ENCODE results near the gene CYS1. TPM values are rescaled to one million over a fixed set of nuclear protein-coding genes. Genes with fewer than 3 reads are reported as not detected.
A peak's percentile ranks its signal among the peaks of the same experiment; 100 is the strongest.

The CYS1 gene
- total and polyA plus RNA-seq, 2 of the 13 experiments (the other 11 are each of a cell fraction or from before 2014, with no cell fraction given), result 0.04 TPM; not detected in 1

DNA sequence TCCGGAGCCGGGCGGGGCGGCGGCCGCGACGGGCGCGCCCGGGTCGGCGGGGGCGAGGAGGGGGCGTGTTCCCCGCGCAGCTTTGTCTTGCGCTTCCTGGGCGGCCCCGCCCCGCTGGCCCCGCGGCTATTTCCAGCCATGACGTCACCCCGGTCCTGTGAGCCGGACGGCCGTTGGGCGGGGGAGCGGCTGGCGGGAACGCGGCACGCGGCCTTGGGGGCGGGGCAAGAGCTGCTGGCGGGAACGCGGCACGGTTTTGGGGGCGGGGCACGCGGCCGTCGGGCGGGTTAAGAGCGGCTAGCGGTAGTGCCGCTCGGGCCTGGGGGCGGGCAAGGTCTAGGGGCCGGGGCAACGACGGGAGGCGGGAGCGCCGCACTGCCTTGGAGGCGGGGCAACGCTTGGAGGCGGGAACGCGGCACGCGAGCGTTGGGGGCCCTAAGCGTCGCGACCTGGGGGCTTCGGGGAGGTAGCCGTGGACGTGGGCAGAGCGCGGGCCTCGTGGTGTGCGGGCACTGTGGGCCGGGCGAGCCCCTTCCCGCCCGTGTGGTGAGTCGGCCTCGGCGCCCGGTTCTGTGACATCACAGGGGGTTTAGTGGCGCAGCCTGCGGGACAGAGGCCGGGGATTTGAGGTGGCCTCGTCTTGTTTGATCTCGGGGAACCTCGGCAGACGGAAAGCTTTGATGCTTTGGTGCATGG lies 36.2 kb downstream of the CYS1 start (continued):
- no peak for TF ChIP-seq GABPA (IDR thresholded peaks at IDR 0.05; ENCODE audit: low read depth, low read length)
- no peak for TF ChIP-seq GABPA (CRISPR knock-in tag; IDR thresholded peaks at IDR 0.05; ENCODE audit: low read depth)
- no peak for TF ChIP-seq MAF1 (CRISPR knock-in tag; IDR thresholded peaks at IDR 0.05; ENCODE audit: borderline replicate concordance)
- TF ChIP-seq, protein P1, sequence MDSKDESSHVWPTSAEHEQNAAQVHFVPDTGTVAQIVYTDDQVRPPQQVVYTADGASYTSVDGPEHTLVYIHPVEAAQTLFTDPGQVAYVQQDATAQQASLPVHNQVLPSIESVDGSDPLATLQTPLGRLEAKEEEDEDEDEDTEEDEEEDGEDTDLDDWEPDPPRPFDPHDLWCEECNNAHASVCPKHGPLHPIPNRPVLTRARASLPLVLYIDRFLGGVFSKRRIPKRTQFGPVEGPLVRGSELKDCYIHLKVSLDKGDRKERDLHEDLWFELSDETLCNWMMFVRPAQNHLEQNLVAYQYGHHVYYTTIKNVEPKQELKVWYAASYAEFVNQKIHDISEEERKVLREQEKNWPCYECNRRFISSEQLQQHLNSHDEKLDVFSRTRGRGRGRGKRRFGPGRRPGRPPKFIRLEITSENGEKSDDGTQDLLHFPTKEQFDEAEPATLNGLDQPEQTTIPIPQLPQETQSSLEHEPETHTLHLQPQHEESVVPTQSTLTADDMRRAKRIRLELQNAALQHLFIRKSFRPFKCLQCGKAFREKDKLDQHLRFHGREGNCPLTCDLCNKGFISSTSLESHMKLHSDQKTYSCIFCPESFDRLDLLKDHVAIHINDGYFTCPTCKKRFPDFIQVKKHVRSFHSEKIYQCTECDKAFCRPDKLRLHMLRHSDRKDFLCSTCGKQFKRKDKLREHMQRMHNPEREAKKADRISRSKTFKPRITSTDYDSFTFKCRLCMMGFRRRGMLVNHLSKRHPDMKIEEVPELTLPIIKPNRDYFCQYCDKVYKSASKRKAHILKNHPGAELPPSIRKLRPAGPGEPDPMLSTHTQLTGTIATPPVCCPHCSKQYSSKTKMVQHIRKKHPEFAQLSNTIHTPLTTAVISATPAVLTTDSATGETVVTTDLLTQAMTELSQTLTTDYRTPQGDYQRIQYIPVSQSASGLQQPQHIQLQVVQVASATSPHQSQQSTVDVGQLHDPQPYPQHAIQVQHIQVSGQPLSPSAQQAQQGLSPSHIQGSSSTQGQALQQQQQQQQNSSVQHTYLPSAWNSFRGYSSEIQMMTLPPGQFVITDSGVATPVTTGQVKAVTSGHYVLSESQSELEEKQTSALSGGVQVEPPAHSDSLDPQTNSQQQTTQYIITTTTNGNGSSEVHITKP (CRISPR knock-in tag; IDR thresholded peaks at IDR 0.05; ENCODE audit: low read depth), result no peak
- no peak for TF ChIP-seq ZFP1 (CRISPR knock-in tag; IDR thresholded peaks at IDR 0.05)
- TF ChIP-seq ZMYM3 (CRISPR knock-in tag; IDR thresholded peaks at IDR 0.05), result no peak
- TF ChIP-seq, protein P2, sequence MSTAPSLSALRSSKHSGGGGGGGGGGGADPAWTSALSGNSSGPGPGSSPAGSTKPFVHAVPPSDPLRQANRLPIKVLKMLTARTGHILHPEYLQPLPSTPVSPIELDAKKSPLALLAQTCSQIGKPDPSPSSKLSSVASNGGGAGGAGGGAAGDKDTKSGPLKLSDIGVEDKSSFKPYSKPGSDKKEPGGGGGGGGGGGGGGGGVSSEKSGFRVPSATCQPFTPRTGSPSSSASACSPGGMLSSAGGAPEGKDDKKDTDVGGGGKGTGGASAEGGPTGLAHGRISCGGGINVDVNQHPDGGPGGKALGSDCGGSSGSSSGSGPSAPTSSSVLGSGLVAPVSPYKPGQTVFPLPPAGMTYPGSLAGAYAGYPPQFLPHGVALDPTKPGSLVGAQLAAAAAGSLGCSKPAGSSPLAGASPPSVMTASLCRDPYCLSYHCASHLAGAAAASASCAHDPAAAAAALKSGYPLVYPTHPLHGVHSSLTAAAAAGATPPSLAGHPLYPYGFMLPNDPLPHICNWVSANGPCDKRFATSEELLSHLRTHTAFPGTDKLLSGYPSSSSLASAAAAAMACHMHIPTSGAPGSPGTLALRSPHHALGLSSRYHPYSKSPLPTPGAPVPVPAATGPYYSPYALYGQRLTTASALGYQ (CRISPR knock-in tag; IDR thresholded peaks at IDR 0.05), result no peak; the same call in 1 of the 2 replicates
- no peak for TF ChIP-seq TEAD3 (CRISPR knock-in tag; optimal IDR thresholded peaks at IDR 0.05; ENCODE audit: borderline replicate concordance)
- TF ChIP-seq CC2D1A (CRISPR knock-in tag; IDR thresholded peaks at IDR 0.05), result no peak
- no peak for TF ChIP-seq ZNF562 (CRISPR knock-in tag; IDR thresholded peaks at IDR 0.05; ENCODE audit: borderline replicate concordance)
- TF ChIP-seq ZNF720 (CRISPR knock-in tag; IDR thresholded peaks at IDR 0.05), result no peak
- TF ChIP-seq ARHGAP35 (CRISPR knock-in tag; IDR thresholded peaks at IDR 0.05; ENCODE audit: borderline replicate concordance), result 0 out of 2 replicates have a peak, but pooled peaks have one; percentile 76
- TF ChIP-seq ZNF530 (CRISPR knock-in tag; IDR thresholded peaks at IDR 0.05; ENCODE audit: low read depth), result no peak
- TF ChIP-seq, protein P3, sequence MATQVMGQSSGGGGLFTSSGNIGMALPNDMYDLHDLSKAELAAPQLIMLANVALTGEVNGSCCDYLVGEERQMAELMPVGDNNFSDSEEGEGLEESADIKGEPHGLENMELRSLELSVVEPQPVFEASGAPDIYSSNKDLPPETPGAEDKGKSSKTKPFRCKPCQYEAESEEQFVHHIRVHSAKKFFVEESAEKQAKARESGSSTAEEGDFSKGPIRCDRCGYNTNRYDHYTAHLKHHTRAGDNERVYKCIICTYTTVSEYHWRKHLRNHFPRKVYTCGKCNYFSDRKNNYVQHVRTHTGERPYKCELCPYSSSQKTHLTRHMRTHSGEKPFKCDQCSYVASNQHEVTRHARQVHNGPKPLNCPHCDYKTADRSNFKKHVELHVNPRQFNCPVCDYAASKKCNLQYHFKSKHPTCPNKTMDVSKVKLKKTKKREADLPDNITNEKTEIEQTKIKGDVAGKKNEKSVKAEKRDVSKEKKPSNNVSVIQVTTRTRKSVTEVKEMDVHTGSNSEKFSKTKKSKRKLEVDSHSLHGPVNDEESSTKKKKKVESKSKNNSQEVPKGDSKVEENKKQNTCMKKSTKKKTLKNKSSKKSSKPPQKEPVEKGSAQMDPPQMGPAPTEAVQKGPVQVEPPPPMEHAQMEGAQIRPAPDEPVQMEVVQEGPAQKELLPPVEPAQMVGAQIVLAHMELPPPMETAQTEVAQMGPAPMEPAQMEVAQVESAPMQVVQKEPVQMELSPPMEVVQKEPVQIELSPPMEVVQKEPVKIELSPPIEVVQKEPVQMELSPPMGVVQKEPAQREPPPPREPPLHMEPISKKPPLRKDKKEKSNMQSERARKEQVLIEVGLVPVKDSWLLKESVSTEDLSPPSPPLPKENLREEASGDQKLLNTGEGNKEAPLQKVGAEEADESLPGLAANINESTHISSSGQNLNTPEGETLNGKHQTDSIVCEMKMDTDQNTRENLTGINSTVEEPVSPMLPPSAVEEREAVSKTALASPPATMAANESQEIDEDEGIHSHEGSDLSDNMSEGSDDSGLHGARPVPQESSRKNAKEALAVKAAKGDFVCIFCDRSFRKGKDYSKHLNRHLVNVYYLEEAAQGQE (IDR thresholded peaks at IDR 0.05; ENCODE audit: borderline replicate concordance in 1 of 2, low read depth in 1 of 2, low read length in 2 of 2), result no peak
- TF ChIP-seq KLF16 (CRISPR knock-in tag; IDR thresholded peaks at IDR 0.05), result peak; percentile 77 to 93
- TF ChIP-seq NR2F6 (IDR thresholded peaks at IDR 0.05), result no peak
- TF ChIP-seq NR2F6 (CRISPR knock-in tag; IDR thresholded peaks at IDR 0.05), result peak; percentile 49; the same call in 1 of the 2 replicates
- TF ChIP-seq ZNF138 (CRISPR knock-in tag; IDR thresholded peaks at IDR 0.05; ENCODE audit: low read depth), result peak; percentile 17; the same call in 1 of the 2 replicates
- no peak; the same call in 1 of the 2 replicates for TF ChIP-seq CBX5 (CRISPR knock-in tag; IDR thresholded peaks at IDR 0.05; ENCODE audit: borderline replicate concordance)
- TF ChIP-seq ZNF709 (CRISPR knock-in tag; IDR thresholded peaks at IDR 0.05), result no peak; the same call in 1 of the 2 replicates
- TF ChIP-seq, protein P4, sequence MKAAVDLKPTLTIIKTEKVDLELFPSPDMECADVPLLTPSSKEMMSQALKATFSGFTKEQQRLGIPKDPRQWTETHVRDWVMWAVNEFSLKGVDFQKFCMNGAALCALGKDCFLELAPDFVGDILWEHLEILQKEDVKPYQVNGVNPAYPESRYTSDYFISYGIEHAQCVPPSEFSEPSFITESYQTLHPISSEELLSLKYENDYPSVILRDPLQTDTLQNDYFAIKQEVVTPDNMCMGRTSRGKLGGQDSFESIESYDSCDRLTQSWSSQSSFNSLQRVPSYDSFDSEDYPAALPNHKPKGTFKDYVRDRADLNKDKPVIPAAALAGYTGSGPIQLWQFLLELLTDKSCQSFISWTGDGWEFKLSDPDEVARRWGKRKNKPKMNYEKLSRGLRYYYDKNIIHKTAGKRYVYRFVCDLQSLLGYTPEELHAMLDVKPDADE (CRISPR knock-in tag; IDR thresholded peaks at IDR 0.05), result no peak

All from HepG2 (cell line).